Gastroesophageal sphincter (tissue), 4 donors: ENCODE results near the gene ZMYND11. TPM values are rescaled to one million over a fixed set of nuclear protein-coding genes. Genes with fewer than 3 reads are reported as not detected.

Experiments used
- ATAC-seq: fragments of 150-250 bp; one replicate; pipeline ENCODE4 v1.9.1; 2016; ENCODE audit warnings: mild to moderate bottlenecking, moderate library complexity
- H3K27ac ChIP-seq, 4 donors: fragments of 200-600 bp; sonication (generic) in 3 of 4; 1 replicate in 3 of 4; 2 replicates in 1 of 4; pipeline ENCODE4 v1.5.1; 2016 to 2019
- H3K27me3 ChIP-seq: fragments of 200-600 bp; sonication (generic); one replicate; pipeline ENCODE4 v1.5.1; 2019
- H3K36me3 ChIP-seq, 2 donors: fragments of 200-600 bp; sonication (generic); one replicate each; pipeline ENCODE4 v1.5.1; 2019; ENCODE audit warnings: control low read depth in 1 of 2
- H3K4me1 ChIP-seq, 3 donors: fragments of 200-600 bp; sonication (generic); 1 replicate in 2 of 3; 2 replicates in 1 of 3; pipeline ENCODE4 v1.5.1; 2016 to 2019; ENCODE audit warnings: control low read depth in 2 of 3
- H3K4me3 ChIP-seq, 2 donors: fragments of 200-600 bp; sonication (generic); one replicate each; pipeline ENCODE4 v1.5.1; 2019; ENCODE audit warnings: mild to moderate bottlenecking in 1 of 2, moderate library complexity in 1 of 2
- H3K9me3 ChIP-seq, 3 donors: fragments of 200-600 bp; sonication (generic); one replicate each; pipeline ENCODE4 v1.5.1; 2017 to 2019; ENCODE audit warnings: control low read depth in 2 of 3
- EP300 ChIP-seq: sonication (generic); formaldehyde crosslinking; IDR thresholded peaks from one replicate; pipeline ENCODE4 v1.6.1; 2017; ENCODE audit warnings: antibody characterized with exemption, mild to moderate bottlenecking
- POLR2A ChIP-seq, 2 donors: fragments of 450-650 bp; IDR thresholded peaks; one replicate each; pipeline ENCODE4 v1.6.1; 2017; ENCODE audit warnings: antibody characterized with exemption in 2 of 2, mild to moderate bottlenecking in 2 of 2, moderate library complexity in 1 of 2
- POLR2AphosphoS5 ChIP-seq: sonication (generic); formaldehyde crosslinking; IDR thresholded peaks from one replicate; pipeline ENCODE4 v1.6.1; 2017; ENCODE audit warnings: antibody characterized with exemption
- WGBS, 2 donors: methylation state at CpG; one replicate each; pipeline ENCODE4 v1.1.5; 2018; ENCODE audit warnings: low coverage in 1 of 2; 5-methylcytosine and 5-hydroxymethylcytosine counted together
- total RNA-seq, 4 donors: library from RNA; depleted of rRNA; stranded (reverse); fragments of >200 nt; gene quantifications; one replicate each; pipeline ENCODE4 v1.1.0, GENCODE V29; 2016
- TF ChIP-seq, protein P1 (sequence below), 4 experiments: fragments of 200-600 bp in 2 of 4; fragments of 450-650 bp in 2 of 4; sonication (generic) in 1 of 4; IDR thresholded peaks; one replicate each; pipeline ENCODE4 v1.5.1; 2017 to 2019; ENCODE audit warnings: antibody characterized with exemption in 4 of 4, mild to moderate bottlenecking in 2 of 4, moderate library complexity in 2 of 4

The ZMYND11 gene
- total RNA-seq, 4 donors from 2014 or later: 131 to 176 (median 166) TPM

DNA sequence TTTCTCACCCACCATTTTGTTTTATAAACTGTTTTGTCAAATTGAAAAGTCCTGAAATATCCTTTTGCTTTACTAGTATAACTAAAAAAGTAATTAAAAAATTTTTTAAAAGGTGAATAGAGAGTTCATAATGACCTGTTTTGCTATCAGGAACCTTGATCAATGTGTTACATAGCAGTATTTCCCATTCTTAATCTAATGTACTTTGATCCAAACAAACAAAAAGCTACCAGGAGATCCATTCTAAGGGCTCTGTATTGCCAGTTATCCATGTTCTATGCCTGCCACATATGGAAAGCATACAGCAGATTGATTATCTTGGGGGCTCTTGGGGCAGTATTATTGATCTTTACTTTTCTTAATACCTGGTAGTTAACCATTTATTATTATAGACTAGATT, 32.1 kb downstream of the ZMYND11 start:
- no peaks in the 10 kb centered on the region for H3K27me3 ChIP-seq
- no peak overlapping the region for H3K4me3 ChIP-seq
- no peak for ATAC-seq
- TF ChIP-seq POLR2A (IDR thresholded peaks at IDR 0.05) (no peak), POLR2AphosphoS5 (no peak), EP300 (no peak)
- TF ChIP-seq, protein P1, sequence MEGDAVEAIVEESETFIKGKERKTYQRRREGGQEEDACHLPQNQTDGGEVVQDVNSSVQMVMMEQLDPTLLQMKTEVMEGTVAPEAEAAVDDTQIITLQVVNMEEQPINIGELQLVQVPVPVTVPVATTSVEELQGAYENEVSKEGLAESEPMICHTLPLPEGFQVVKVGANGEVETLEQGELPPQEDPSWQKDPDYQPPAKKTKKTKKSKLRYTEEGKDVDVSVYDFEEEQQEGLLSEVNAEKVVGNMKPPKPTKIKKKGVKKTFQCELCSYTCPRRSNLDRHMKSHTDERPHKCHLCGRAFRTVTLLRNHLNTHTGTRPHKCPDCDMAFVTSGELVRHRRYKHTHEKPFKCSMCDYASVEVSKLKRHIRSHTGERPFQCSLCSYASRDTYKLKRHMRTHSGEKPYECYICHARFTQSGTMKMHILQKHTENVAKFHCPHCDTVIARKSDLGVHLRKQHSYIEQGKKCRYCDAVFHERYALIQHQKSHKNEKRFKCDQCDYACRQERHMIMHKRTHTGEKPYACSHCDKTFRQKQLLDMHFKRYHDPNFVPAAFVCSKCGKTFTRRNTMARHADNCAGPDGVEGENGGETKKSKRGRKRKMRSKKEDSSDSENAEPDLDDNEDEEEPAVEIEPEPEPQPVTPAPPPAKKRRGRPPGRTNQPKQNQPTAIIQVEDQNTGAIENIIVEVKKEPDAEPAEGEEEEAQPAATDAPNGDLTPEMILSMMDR (IDR thresholded peaks at IDR 0.05): no peak
- H3K27ac ChIP-seq: no peak overlapping the region
- H3K4me1 ChIP-seq: peaks cover 0 to 25% (median 5%) of the 10 kb centered on the region in 3 donors
- peaks cover 0 to 3% of the 10 kb centered on the region in 2 donors for H3K36me3 ChIP-seq
- H3K9me3 ChIP-seq: no peaks in the 10 kb centered on the region

DNA sequence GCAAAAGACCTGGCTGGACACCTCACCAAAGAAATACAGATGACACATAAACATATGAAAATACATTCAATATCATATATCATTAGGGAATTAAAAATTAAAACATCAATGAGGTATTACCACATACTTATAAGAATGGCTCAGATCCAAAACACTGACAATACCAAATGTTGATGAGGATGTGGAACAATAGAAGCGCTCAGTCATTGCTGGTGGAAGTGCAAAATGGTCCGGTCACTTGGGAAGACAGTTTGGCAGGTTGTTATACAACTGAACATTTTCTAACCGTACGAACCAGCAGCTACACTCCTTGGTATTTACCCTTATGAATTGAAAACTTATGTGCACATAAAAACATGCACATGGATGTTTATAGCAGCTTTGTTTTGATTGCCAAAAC, 38.5 kb downstream of the ZMYND11 start:
- Histone ChIP-seq H3K27ac (no peak overlapping the region), H3K4me1 (peaks cover 0 to 8% (median 0%) of the 10 kb centered on the region in 3 donors), H3K36me3 (peaks cover 0 to 3% of the 10 kb centered on the region in 2 donors), H3K4me3 (no peak overlapping the region), H3K9me3 (no peaks in the 10 kb centered on the region), H3K27me3 (no peaks in the 10 kb centered on the region)
- WGBS, 2 donors: 72 to 75% methylated on average over 4 of the region's 4 CpGs
- TF ChIP-seq, protein P1 (IDR thresholded peaks at IDR 0.05): no peak
- no peak for TF ChIP-seq EP300
- TF ChIP-seq POLR2A (IDR thresholded peaks at IDR 0.05): no peak
- no peak for TF ChIP-seq POLR2AphosphoS5
- ATAC-seq: no peak

DNA sequence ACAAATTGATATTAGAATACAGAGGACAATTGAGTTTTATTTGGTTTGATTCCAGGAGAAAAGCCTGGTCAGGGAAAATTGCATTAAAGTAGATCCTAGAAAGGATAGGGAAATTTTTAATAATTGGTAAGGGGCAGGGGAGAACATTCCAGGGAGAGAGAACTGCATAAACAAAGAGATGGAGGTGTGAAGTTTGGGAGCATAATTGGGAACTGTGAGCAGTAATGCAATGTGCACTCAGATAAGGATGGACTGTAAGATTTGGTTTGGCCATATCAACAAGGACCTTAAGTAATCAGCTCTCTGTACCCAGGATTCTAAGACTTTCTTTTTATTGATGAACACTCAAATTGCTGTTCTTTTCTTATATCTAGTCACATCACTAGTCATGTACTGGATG, 41.4 kb downstream of the ZMYND11 start:
- Histone ChIP-seq H3K9me3 (no peaks in the 10 kb centered on the region), H3K4me1 (peaks cover 0 to 13% (median 0%) of the 10 kb centered on the region in 3 donors), H3K4me3 (no peak overlapping the region), H3K27ac (no peak overlapping the region), H3K36me3 (peaks cover 3 to 13% of the 10 kb centered on the region in 2 donors), H3K27me3 (no peaks in the 10 kb centered on the region)
- no peak for ATAC-seq
- TF ChIP-seq POLR2AphosphoS5 (no peak), POLR2A (IDR thresholded peaks at IDR 0.05) (no peak), EP300 (no peak)
- TF ChIP-seq, protein P1 (IDR thresholded peaks at IDR 0.05): no peak

DNA sequence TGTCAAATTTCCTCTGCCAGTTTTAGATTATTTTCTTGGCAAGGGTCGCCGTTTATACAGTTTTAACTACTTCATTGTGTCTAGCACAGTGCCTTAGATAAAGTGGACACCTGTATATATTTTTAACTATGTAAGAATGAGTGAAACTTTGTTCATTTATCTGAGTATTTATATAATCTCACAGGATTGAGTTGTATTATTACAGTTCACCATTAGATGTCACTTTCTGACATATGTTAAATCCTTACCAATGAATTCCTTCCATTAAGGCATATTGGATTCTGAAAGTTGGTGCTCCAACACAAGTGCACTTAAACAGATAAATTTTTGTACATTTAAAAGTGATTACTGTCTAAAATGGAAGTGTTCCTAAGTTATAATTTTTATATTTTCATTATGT, 43.0 kb downstream of the ZMYND11 start:
- WGBS, 2 donors: 19 to 45% methylated on average over 2 of the region's 2 CpGs
- Histone ChIP-seq H3K27me3 (no peaks in the 10 kb centered on the region), H3K4me1 (peaks cover 0 to 13% (median 0%) of the 10 kb centered on the region in 3 donors), H3K27ac (no peak overlapping the region), H3K4me3 (no peak overlapping the region), H3K9me3 (no peaks in the 10 kb centered on the region), H3K36me3 (peaks cover 0 to 18% of the 10 kb centered on the region in 2 donors)
- ATAC-seq: no peak
- TF ChIP-seq POLR2A (IDR thresholded peaks at IDR 0.05) (no peak), EP300 (no peak), POLR2AphosphoS5 (no peak)
- TF ChIP-seq, protein P1 (IDR thresholded peaks at IDR 0.05): peak in 3 of 4 experiments; percentile 31 to 37 (median 34)

DNA sequence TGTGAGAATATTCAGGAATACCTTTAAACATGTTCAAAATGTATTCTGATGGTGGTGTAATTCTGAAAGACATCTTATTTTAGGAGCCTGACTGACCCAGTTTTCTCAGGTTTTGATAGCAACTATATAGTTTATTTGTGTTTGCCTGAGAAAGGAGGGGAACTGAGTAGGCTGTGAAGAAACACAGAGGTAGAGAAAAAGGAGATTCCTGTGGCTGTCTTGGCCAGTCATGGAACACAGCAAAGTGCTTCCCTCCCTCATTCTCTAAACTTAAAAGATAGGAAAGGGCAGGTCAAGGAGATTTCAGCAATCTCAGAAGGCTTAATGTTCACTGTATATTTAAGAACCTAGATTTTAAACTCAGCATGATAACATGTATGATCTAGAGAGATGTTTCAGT, 43.5 kb downstream of the ZMYND11 start:
- no peak for TF ChIP-seq POLR2AphosphoS5
- TF ChIP-seq, protein P1 (IDR thresholded peaks at IDR 0.05): no peak
- TF ChIP-seq POLR2A (IDR thresholded peaks at IDR 0.05): no peak
- TF ChIP-seq EP300: no peak
- H3K27ac ChIP-seq: no peak overlapping the region
- peaks cover 0 to 23% of the 10 kb centered on the region in 2 donors for H3K36me3 ChIP-seq
- H3K27me3 ChIP-seq: no peaks in the 10 kb centered on the region
- H3K4me3 ChIP-seq: no peak overlapping the region
- no peak for ATAC-seq
- H3K9me3 ChIP-seq: peaks cover 0 to 3% (median 0%) of the 10 kb centered on the region in 3 donors
- H3K4me1 ChIP-seq: peaks cover 0 to 13% (median 0%) of the 10 kb centered on the region in 3 donors
